ENCODE results near the gene STX1B. TPM values are rescaled to one million over a fixed set of nuclear protein-coding genes. Genes with fewer than 3 reads are reported as not detected.
A peak's percentile ranks its signal among the peaks of the same experiment; 100 is the strongest.

The STX1B gene
- total RNA-seq, 2 experiments from 2014 or later = 1.1 to 1.8 TPM

- no peak for ATAC-seq
Measured at GRCh38 chr16:30961384-30961783, 49.1 kb downstream of the STX1B start.

GRCh38 chr16:30958175-30959079 is 52.0 kb downstream of the STX1B start:
- ChIA-PET POLR2A (interaction anchor here (0.6 to 2.4 kb wide), 11 partner anchors 9 to 299 kb away, joined by 3 to 10 read pairs (median 4); partner anchors contain the start of genes FUS, HSD3B7, KAT8 and ORAI3), CTCF (interaction anchor here (0.6 to 1.3 kb wide), 7 partner anchors 14 to 136 kb away, joined by 3 to 5 read pairs (median 3); partner anchors contain the start of gene VKORC1)
- Mint-ChIP-seq H3K9me3 (no peaks in the 10 kb centered on the region), H3K36me3 (ENCODE audit: low read depth) (peaks cover 37% of the 10 kb centered on the region), H3K27me3 (no peaks in the 10 kb centered on the region), H3K4me3 (peak overlapping the region; percentile 89), H3K27ac (peak overlapping the region; percentile 90), H3K4me1 (ENCODE audit: low read depth) (peaks cover 37% of the 10 kb centered on the region)
- intact Hi-C loops (cut with micrococcal nuclease) = no loop called here
- TF ChIP-seq, protein P1, sequence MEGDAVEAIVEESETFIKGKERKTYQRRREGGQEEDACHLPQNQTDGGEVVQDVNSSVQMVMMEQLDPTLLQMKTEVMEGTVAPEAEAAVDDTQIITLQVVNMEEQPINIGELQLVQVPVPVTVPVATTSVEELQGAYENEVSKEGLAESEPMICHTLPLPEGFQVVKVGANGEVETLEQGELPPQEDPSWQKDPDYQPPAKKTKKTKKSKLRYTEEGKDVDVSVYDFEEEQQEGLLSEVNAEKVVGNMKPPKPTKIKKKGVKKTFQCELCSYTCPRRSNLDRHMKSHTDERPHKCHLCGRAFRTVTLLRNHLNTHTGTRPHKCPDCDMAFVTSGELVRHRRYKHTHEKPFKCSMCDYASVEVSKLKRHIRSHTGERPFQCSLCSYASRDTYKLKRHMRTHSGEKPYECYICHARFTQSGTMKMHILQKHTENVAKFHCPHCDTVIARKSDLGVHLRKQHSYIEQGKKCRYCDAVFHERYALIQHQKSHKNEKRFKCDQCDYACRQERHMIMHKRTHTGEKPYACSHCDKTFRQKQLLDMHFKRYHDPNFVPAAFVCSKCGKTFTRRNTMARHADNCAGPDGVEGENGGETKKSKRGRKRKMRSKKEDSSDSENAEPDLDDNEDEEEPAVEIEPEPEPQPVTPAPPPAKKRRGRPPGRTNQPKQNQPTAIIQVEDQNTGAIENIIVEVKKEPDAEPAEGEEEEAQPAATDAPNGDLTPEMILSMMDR (IDR thresholded peaks at IDR 0.05) = no peak
- no peak for ATAC-seq
- peak; percentile 49 for DNase-seq

More at GRCh38 chr16:30961384-30961783, 49.1 kb downstream of the STX1B start:
- CTCF ChIA-PET = interaction anchor here (1.4 to 2.2 kb wide), 2 partner anchors 23 to 267 kb away, joined by 5 to 7 read pairs; partner anchors contain the start of gene HSD3B7
- no peak overlapping the region for H3K4me3 Mint-ChIP-seq
- peaks cover 54% of the 10 kb centered on the region for H3K36me3 Mint-ChIP-seq (ENCODE audit: low read depth)
- no peak for DNase-seq
- H3K4me1 Mint-ChIP-seq (ENCODE audit: low read depth) = peaks cover 28% of the 10 kb centered on the region
- intact Hi-C loops (cut with micrococcal nuclease) = no loop called here
- no peaks in the 10 kb centered on the region for H3K9me3 Mint-ChIP-seq
- TF ChIP-seq, protein P1 (IDR thresholded peaks at IDR 0.05) = no peak
- H3K27me3 Mint-ChIP-seq = no peaks in the 10 kb centered on the region
- no peak overlapping the region for H3K27ac Mint-ChIP-seq
- POLR2A ChIA-PET = interaction anchor here (2.0 kb wide), 1 partner anchor 218 kb away, joined by 6 read pairs; the partner anchor contains the start of gene FUS

- no peaks in the 10 kb centered on the region for H3K27me3 Mint-ChIP-seq
- ChIA-PET CTCF (interaction anchor here (0.6 to 1.1 kb wide), 3 partner anchors 15 to 137 kb away, joined by 3 to 4 read pairs (median 4); partner anchors contain the start of gene VKORC1), POLR2A (interaction anchor here (1.1 to 1.3 kb wide), 2 partner anchors 222 to 501 kb away, joined by 3 to 5 read pairs; partner anchors contain the start of gene FUS)
- H3K9me3 Mint-ChIP-seq = no peaks in the 10 kb centered on the region
- TF ChIP-seq, protein P1 (IDR thresholded peaks at IDR 0.05) = no peak
- peaks cover 37% of the 10 kb centered on the region for H3K4me1 Mint-ChIP-seq (ENCODE audit: low read depth)
- DNase-seq = peak; percentile 98
- H3K36me3 Mint-ChIP-seq (ENCODE audit: low read depth) = peaks cover 33% of the 10 kb centered on the region
- H3K27ac Mint-ChIP-seq = peak within 1 kb of the TSS; percentile 99
- H3K4me3 Mint-ChIP-seq = peak within 1 kb of the TSS; percentile 89
- intact Hi-C loops (cut with micrococcal nuclease) = no loop called here
- peak; percentile 88 for ATAC-seq
Measured at GRCh38 chr16:30957456-30958174, 52.8 kb downstream of the STX1B start, which contains the start of gene SETD1A. Gene SETD1A (plus strand): TSS chr16:30957754. CDS start chr16:30958732, 978 bp downstream.

DNA sequence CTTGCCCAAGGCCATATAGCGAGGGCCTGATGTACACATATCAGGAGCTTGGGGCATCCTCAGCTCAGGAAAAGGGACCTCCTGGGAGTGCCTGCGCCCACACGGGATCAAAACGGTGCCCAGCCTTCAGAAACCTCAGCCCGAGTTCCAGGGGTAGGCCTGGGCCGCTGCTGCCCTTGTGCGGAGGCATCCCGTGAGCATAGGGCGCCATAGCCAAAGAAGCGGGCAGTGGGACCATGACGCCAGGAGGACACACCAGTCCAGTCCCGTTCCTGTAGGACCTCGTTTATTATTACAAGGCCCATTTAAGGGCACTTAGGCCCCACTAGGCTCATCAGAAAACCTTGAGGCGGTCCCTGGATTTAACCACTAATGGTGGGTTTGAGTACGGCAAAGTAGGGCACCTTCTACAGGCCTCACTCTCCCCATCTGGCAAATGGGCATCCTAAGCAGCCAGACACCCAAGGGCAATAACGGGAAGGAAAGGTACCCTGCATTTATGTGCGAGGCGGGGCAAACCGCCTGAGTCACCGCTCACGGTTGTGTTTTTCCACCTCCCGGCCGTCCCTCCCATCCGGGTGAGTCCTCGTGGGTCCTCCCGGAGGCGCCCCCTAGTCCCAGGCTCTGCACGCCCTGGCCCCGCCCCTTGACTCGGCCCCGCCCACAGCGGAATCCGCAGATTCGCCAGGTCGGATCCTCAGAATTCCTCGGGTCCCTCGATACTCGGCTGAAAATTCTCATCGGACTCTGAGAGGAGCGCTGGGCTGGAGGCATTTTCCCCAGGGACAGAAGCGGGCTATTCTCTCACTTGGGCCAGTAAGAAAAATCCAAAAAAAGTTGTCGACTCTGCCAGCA is 53.6 kb downstream of the STX1B start:
- peaks cover 30% of the 10 kb centered on the region for H3K36me3 Mint-ChIP-seq (ENCODE audit: low read depth)

More for the DNA sequence above, 53.6 kb downstream of the STX1B start:
- ChIA-PET POLR2A (interaction anchor here (0.5 to 1.3 kb wide), 3 partner anchors 59 to 502 kb away, joined by 3 to 5 read pairs (median 3); partner anchors contain the start of gene FUS), CTCF (interaction anchor here (1.1 to 2.9 kb wide), 2 partner anchors 15 to 201 kb away, joined by 4 to 13 read pairs; no protein-coding TSS in a partner anchor)
- ATAC-seq = peak; percentile 83
- Mint-ChIP-seq H3K27ac (peak overlapping the region; percentile 99), H3K4me3 (peak overlapping the region; percentile 89), H3K4me1 (ENCODE audit: low read depth) (peaks cover 37% of the 10 kb centered on the region), H3K9me3 (no peaks in the 10 kb centered on the region), H3K27me3 (no peaks in the 10 kb centered on the region)
- TF ChIP-seq, protein P1 (IDR thresholded peaks at IDR 0.05) = no peak
- intact Hi-C loops (cut with micrococcal nuclease) = no loop called here
- peak; percentile 95 for DNase-seq

Measured in activated CD8-positive, alpha-beta T cell treated with anti-CD3 and anti-CD28 coated beads for 36 hours (primary cell).